ENCODE results near the gene WHRN. TPM values are rescaled to one million over a fixed set of nuclear protein-coding genes. Genes with fewer than 3 reads are reported as not detected.
A peak's percentile ranks its signal among the peaks of the same experiment; 100 is the strongest.

Gene WHRN
- total RNA-seq, 2 experiments from 2014 or later: 0.19 to 2.1 TPM

DNA sequence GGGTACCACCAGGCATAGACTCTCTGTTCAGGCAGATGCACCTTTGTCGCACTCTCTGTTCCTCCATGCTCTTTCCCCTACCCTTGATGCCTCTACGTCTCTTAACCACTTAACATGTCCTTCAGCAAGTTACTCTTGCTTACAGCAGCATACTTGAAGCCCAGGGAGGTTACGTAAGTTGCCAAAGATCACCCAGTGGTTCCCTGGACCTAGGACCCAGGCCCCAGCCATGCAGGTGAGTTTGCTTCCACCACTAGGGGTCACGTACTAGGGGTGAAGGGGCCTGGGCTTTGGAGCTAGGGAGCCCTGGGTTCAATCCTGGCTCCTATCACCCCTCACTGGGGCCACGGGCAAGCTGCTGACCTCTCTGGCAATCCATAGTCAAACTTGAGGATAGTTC, 126.4 kb downstream of the WHRN start:
- peak overlapping the region; percentile 7 for H3K27ac ChIP-seq (ENCODE audit: low read depth, low read length, poor library complexity, severe bottlenecking)
- TF ChIP-seq, protein P1, sequence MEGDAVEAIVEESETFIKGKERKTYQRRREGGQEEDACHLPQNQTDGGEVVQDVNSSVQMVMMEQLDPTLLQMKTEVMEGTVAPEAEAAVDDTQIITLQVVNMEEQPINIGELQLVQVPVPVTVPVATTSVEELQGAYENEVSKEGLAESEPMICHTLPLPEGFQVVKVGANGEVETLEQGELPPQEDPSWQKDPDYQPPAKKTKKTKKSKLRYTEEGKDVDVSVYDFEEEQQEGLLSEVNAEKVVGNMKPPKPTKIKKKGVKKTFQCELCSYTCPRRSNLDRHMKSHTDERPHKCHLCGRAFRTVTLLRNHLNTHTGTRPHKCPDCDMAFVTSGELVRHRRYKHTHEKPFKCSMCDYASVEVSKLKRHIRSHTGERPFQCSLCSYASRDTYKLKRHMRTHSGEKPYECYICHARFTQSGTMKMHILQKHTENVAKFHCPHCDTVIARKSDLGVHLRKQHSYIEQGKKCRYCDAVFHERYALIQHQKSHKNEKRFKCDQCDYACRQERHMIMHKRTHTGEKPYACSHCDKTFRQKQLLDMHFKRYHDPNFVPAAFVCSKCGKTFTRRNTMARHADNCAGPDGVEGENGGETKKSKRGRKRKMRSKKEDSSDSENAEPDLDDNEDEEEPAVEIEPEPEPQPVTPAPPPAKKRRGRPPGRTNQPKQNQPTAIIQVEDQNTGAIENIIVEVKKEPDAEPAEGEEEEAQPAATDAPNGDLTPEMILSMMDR (conservative IDR thresholded peaks at IDR 0.05; ENCODE audit: low read length): peak; percentile 35; the same call in 1 of the 2 replicates
- TF ChIP-seq EZH2phosphoT487 (IDR thresholded peaks at IDR 0.05; ENCODE audit: borderline replicate concordance, low read depth, low read length): no peak
- BruUV-seq (replicated peaks): no TSS peak
- H3K4me2 ChIP-seq (ENCODE audit: low read length): no peak overlapping the region
- CTCF ChIA-PET (ENCODE audit: unreplicated experiment): interaction anchor here (1.0 to 1.4 kb wide), 2 partner anchors 10 to 12 kb away, joined by 5 to 6 read pairs; partner anchors contain the start of gene AKNA
- no peaks in the 10 kb centered on the region for H3K9me2 ChIP-seq (ENCODE audit: insufficient read depth, low read length)
- H3K36me3 ChIP-seq (ENCODE audit: insufficient read depth, low read length): peaks cover 94% of the 10 kb centered on the region
- H3K9me3 ChIP-seq (ENCODE audit: low read length): no peaks in the 10 kb centered on the region
- peaks cover 79% of the 10 kb centered on the region for H3K4me1 ChIP-seq (ENCODE audit: insufficient read depth, low read length, poor library complexity, severe bottlenecking)
- H4K20me1 ChIP-seq (ENCODE audit: insufficient read depth, low read length): no peaks in the 10 kb centered on the region
- no peak overlapping the region for H2AFZ ChIP-seq (ENCODE audit: low read length)
- H3K4me3 ChIP-seq (ENCODE audit: low read depth, low read length, poor library complexity, severe bottlenecking): no peak overlapping the region
- intact Hi-C loops (cut with micrococcal nuclease; ENCODE audit: unreplicated experiment): loop anchor here (10.0 kb wide), 1 partner anchor 964 kb away; the partner anchor contains the start of genes C9orf43 and POLE3
- H3K79me2 ChIP-seq (ENCODE audit: insufficient read depth, low read depth, low read length): peaks cover 84% of the 10 kb centered on the region
- POLR2A ChIA-PET: interaction anchor here (1.0 to 1.7 kb wide), 5 partner anchors 9 to 204 kb away, joined by 3 to 10 read pairs (median 4); partner anchors contain the start of gene AKNA
- DNase-seq (ENCODE audit: low spot score): no peak

DNA sequence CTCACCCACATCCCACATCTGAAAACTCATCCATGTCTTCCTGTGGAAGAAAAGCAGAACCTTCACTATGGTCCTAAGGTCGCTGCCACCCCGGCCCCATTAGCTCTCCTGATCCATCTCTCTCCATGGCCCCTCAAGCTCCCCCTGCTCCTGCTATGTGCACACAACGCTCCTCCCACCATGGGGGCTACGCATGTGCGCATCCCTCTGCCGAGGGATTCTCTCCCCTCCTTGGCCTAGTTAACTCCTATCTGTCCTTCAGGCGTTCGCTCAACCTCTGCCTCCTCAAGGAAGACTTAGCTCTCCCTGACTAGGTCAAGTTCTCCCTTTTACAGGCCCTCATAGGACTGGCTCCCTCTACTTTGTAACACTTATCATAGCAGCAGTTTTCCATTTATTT, 127.3 kb downstream of the WHRN start:
- Histone ChIP-seq H4K20me1 (ENCODE audit: insufficient read depth, low read length) (no peaks in the 10 kb centered on the region), H3K4me1 (ENCODE audit: insufficient read depth, low read length, poor library complexity, severe bottlenecking) (peaks cover 79% of the 10 kb centered on the region), H3K4me2 (ENCODE audit: low read length) (no peak overlapping the region), H3K4me3 (ENCODE audit: low read depth, low read length, poor library complexity, severe bottlenecking) (no peak overlapping the region), H3K9me3 (ENCODE audit: low read length) (no peaks in the 10 kb centered on the region), H3K27ac (ENCODE audit: low read depth, low read length, poor library complexity, severe bottlenecking) (peak overlapping the region; percentile 12), H3K79me2 (ENCODE audit: insufficient read depth, low read depth, low read length) (peaks cover 75% of the 10 kb centered on the region), H3K36me3 (ENCODE audit: insufficient read depth, low read length) (peaks cover 92% of the 10 kb centered on the region), H2AFZ (ENCODE audit: low read length) (no peak overlapping the region), H3K9me2 (ENCODE audit: insufficient read depth, low read length) (no peaks in the 10 kb centered on the region)
- DNase-seq (ENCODE audit: low spot score): no peak
- POLR2A ChIA-PET: interaction anchor here (0.8 to 1.7 kb wide), 2 partner anchors 10 to 12 kb away, joined by 3 to 10 read pairs; partner anchors contain the start of gene AKNA
- intact Hi-C loops (cut with micrococcal nuclease; ENCODE audit: unreplicated experiment): loop anchor here (10.0 kb wide), 1 partner anchor 963 kb away; the partner anchor contains the start of genes C9orf43 and POLE3
- CTCF ChIA-PET (ENCODE audit: unreplicated experiment): no interaction called here
- BruUV-seq (replicated peaks): no TSS peak
- TF ChIP-seq, protein P1 (conservative IDR thresholded peaks at IDR 0.05; ENCODE audit: low read length): no peak
- TF ChIP-seq EZH2phosphoT487 (IDR thresholded peaks at IDR 0.05; ENCODE audit: borderline replicate concordance, low read depth, low read length): no peak

All from OCI-LY7 (cell line).